Measurements from ENCODE around the gene MEX3C. TPM values are rescaled to one million over a fixed set of nuclear protein-coding genes. Genes with fewer than 3 reads are reported as not detected.

The MEX3C gene
- total RNA-seq, 1 experiment from 2014 or later = 45.0 TPM

DNA sequence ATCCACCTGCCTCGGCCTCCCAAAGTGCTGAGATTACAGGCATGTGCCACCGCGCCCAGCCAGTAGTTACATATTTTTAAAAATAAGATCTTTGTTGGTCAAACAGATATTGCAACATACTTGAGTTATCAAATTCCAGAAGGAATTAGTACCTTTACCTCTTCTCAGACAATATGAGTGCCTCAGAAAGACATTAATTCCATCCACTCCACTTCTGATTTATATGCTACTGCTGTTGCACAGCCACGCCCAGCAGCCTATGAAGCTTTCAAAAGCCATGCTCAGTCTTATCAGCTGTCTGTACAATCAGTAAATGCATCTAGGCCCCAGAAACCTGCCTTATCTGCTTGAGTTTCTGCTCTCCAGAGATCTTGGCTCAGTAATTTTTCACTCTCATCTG, 47.8 kb downstream of the MEX3C start:
- Histone ChIP-seq H3K4me2 (ENCODE audit: low read length) (no peak overlapping the region), H3K9me3 (ENCODE audit: control insufficient read depth in 1 of 2, insufficient read depth in 1 of 2, low read depth in 1 of 2, low read length in 2 of 2) (no peaks in the 10 kb centered on the region), H3K9ac (ENCODE audit: low read length) (no peak overlapping the region), H3K79me2 (ENCODE audit: insufficient read depth, low read length) (no peaks in the 10 kb centered on the region), H3K27ac (ENCODE audit: low read depth, low read length) (no peak overlapping the region), H4K20me1 (ENCODE audit: insufficient read depth) (no peaks in the 10 kb centered on the region), H3K27me3 (ENCODE audit: insufficient read depth, low read length) (no peaks in the 10 kb centered on the region), H3K4me1 (ENCODE audit: control insufficient read depth in 1 of 2, insufficient read depth in 2 of 2, low read length in 2 of 2) (peaks cover 0 to 8% of the 10 kb centered on the region in 2 experiments; a peak in 2 of 4 replicates), H3K36me3 (ENCODE audit: control insufficient read depth in 1 of 2, insufficient read depth in 2 of 2, low read length in 2 of 2) (no peaks in the 10 kb centered on the region), H3K4me3 (replicated peaks in 1 of 2; ENCODE audit: low read depth in 1 of 2, low read length in 2 of 2) (no peak overlapping the region), H3K9me2 (ENCODE audit: insufficient read depth) (no peaks in the 10 kb centered on the region), H2AFZ (ENCODE audit: low read depth, low read length, poor library complexity, severe bottlenecking) (no peak overlapping the region)
- TF ChIP-seq POLR2A (IDR thresholded peaks at IDR 0.05; ENCODE audit: borderline replicate concordance, extremely low read depth, insufficient read depth, insufficient read length) (no peak), YY1 (IDR thresholded peaks at IDR 0.05; ENCODE audit: extremely low read depth, insufficient replicate concordance, low read depth, low read length) (no peak), ZNF274 (IDR thresholded peaks at IDR 0.05; ENCODE audit: low read depth, low read length) (no peak), ZFX (IDR thresholded peaks at IDR 0.05) (no peak)
- TF ChIP-seq, protein P1, sequence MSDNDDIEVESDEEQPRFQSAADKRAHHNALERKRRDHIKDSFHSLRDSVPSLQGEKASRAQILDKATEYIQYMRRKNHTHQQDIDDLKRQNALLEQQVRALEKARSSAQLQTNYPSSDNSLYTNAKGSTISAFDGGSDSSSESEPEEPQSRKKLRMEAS (IDR thresholded peaks at IDR 0.05) = no peak
- DNase-seq (ENCODE audit: low read depth, low spot score) (no peak), ATAC-seq (no peak)
- ChIA-PET POLR2A (no interaction called here), CTCF (no interaction called here), RAD21 (ENCODE audit: low non-redundant PET in 1 of 2, low total read pairs in 2 of 2, uncharacterized antibody in 2 of 2, unreplicated experiment in 2 of 2) (interaction anchor here in 1 of 2 experiments (0.6 kb wide), 1 partner anchor 277 kb away, joined by 3 read pairs; no protein-coding TSS in a partner anchor)
- BruUV-seq (replicated peaks) = no TSS peak
- intact Hi-C loops (cut with micrococcal nuclease) = no loop called here

GRCh38 chr18:51146909-51147308, 50.6 kb downstream of the MEX3C start:
- CTCF ChIA-PET = no interaction called here
- DNase-seq (ENCODE audit: low read depth, low spot score) = no peak
- RAD21 ChIA-PET (ENCODE audit: low non-redundant PET in 1 of 2, low total read pairs in 2 of 2, uncharacterized antibody in 2 of 2, unreplicated experiment in 2 of 2) = no interaction called here
- Histone ChIP-seq H3K79me2 (ENCODE audit: insufficient read depth, low read length) (no peaks in the 10 kb centered on the region), H3K9ac (ENCODE audit: low read length) (no peak overlapping the region), H3K4me2 (ENCODE audit: low read length) (no peak overlapping the region), H3K27ac (ENCODE audit: low read depth, low read length) (no peak overlapping the region), H3K27me3 (ENCODE audit: insufficient read depth, low read length) (no peaks in the 10 kb centered on the region), H3K4me1 (ENCODE audit: control insufficient read depth in 1 of 2, insufficient read depth in 2 of 2, low read length in 2 of 2) (peaks cover 0 to 8% of the 10 kb centered on the region in 2 experiments; a peak in 2 of 4 replicates), H4K20me1 (ENCODE audit: insufficient read depth) (no peaks in the 10 kb centered on the region), H2AFZ (ENCODE audit: low read depth, low read length, poor library complexity, severe bottlenecking) (no peak overlapping the region), H3K36me3 (ENCODE audit: control insufficient read depth in 1 of 2, insufficient read depth in 2 of 2, low read length in 2 of 2) (no peaks in the 10 kb centered on the region), H3K9me2 (ENCODE audit: insufficient read depth) (no peaks in the 10 kb centered on the region), H3K4me3 (replicated peaks in 1 of 2; ENCODE audit: low read depth in 1 of 2, low read length in 2 of 2) (no peak overlapping the region), H3K9me3 (ENCODE audit: control insufficient read depth in 1 of 2, insufficient read depth in 1 of 2, low read depth in 1 of 2, low read length in 2 of 2) (no peaks in the 10 kb centered on the region)
- BruUV-seq (replicated peaks) = no TSS peak
- intact Hi-C loops (cut with micrococcal nuclease) = no loop called here
- no peak for ATAC-seq
- POLR2A ChIA-PET = no interaction called here
- no peak for TF ChIP-seq ZBTB33 (IDR thresholded peaks at IDR 0.05; ENCODE audit: extremely low read depth, insufficient replicate concordance, low read length)
- TF ChIP-seq, protein P2, sequence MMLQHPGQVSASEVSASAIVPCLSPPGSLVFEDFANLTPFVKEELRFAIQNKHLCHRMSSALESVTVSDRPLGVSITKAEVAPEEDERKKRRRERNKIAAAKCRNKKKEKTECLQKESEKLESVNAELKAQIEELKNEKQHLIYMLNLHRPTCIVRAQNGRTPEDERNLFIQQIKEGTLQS (IDR thresholded peaks at IDR 0.05) = no peak
- TF ChIP-seq ELF1 (IDR thresholded peaks at IDR 0.05; ENCODE audit: borderline replicate concordance, low read depth) = no peak
- no peak for TF ChIP-seq RAD21 (IDR thresholded peaks at IDR 0.05; ENCODE audit: low read depth)
- TF ChIP-seq EZH2phosphoT487 (IDR thresholded peaks at IDR 0.05; ENCODE audit: borderline replicate concordance) = no peak
- TF ChIP-seq, protein P1 (IDR thresholded peaks at IDR 0.05) = no peak
- TF ChIP-seq JUND (IDR thresholded peaks at IDR 0.05) = no peak
- no peak for TF ChIP-seq POLR2AphosphoS5 (IDR thresholded peaks at IDR 0.05; ENCODE audit: low read depth, low read length)
- no peak for TF ChIP-seq SRF (IDR thresholded peaks at IDR 0.05; ENCODE audit: low read depth)
- TF ChIP-seq, protein P3, sequence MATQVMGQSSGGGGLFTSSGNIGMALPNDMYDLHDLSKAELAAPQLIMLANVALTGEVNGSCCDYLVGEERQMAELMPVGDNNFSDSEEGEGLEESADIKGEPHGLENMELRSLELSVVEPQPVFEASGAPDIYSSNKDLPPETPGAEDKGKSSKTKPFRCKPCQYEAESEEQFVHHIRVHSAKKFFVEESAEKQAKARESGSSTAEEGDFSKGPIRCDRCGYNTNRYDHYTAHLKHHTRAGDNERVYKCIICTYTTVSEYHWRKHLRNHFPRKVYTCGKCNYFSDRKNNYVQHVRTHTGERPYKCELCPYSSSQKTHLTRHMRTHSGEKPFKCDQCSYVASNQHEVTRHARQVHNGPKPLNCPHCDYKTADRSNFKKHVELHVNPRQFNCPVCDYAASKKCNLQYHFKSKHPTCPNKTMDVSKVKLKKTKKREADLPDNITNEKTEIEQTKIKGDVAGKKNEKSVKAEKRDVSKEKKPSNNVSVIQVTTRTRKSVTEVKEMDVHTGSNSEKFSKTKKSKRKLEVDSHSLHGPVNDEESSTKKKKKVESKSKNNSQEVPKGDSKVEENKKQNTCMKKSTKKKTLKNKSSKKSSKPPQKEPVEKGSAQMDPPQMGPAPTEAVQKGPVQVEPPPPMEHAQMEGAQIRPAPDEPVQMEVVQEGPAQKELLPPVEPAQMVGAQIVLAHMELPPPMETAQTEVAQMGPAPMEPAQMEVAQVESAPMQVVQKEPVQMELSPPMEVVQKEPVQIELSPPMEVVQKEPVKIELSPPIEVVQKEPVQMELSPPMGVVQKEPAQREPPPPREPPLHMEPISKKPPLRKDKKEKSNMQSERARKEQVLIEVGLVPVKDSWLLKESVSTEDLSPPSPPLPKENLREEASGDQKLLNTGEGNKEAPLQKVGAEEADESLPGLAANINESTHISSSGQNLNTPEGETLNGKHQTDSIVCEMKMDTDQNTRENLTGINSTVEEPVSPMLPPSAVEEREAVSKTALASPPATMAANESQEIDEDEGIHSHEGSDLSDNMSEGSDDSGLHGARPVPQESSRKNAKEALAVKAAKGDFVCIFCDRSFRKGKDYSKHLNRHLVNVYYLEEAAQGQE (IDR thresholded peaks at IDR 0.05; ENCODE audit: low read depth) = no peak
- no peak for TF ChIP-seq ZNF274 (IDR thresholded peaks at IDR 0.05; ENCODE audit: low read depth, low read length)
- TF ChIP-seq EGR1 (IDR thresholded peaks at IDR 0.05; ENCODE audit: low read depth) = no peak
- TF ChIP-seq EZH2 (IDR thresholded peaks at IDR 0.05) = no peak
